ENCODE results near the gene ZNF32. TPM values are rescaled to one million over a fixed set of nuclear protein-coding genes. Genes with fewer than 3 reads are reported as not detected.
A peak's percentile ranks its signal among the peaks of the same experiment; 100 is the strongest.

ZNF32 gene
- total RNA-seq, 4 donors from 2014 or later = 54.8 to 77.7 (median 57.4) TPM

DNA sequence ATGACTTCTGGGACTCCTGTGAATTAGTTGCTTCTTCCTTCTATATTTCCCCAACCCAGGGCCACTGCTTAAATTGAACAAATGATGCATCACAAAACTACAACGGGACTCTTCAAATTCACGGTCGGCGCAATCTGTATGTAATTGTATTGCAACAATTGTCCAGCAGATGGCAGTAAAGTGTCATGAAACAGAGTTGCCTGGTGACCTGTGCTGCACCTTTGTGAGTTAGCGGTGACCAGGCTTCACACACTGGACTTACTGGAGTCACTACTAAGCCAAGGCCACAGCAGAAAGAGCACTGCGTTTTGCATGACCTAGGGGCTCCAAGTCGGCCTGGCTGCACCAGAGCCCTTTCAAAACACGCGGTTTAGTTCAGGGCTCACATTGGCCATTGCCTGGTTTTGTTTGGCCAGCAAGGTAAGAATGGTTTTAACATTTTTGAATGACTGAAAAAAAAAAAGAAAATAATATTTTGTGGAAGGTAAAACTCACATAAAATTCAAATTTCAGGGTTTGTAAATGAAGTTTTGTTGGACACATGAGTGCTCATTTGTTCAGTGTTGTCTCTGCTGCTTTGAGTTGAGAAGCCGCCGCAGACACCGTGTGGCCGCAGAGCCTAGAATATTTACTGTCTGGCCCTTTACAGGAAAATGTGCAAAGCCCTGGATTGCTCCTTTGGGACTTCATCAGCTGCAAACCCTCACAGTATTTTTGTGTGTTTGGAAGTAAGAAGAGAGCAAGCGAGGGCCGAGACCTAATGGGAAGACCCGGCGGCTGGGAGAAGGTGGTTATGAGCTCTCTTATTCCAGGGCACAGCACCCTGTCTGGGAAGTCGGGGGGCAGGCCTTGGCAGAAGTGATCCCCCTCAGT lies 23.2 kb upstream of the ZNF32 start:
- Histone ChIP-seq H3K9me3 (peaks cover 0 to 5% (median 0%) of the 10 kb centered on the region in 4 donors), H3K4me1 (peaks cover 5 to 35% (median 29%) of the 10 kb centered on the region in 4 donors), H3K4me3 (no peak overlapping the region), H3K36me3 (no peaks in the 10 kb centered on the region), H3K27me3 (peaks cover 0 to 43% (median 8%) of the 10 kb centered on the region in 4 donors), H3K27ac (replicated peaks in 1 of 4) (no peak overlapping the region)
- TF ChIP-seq, protein P1, sequence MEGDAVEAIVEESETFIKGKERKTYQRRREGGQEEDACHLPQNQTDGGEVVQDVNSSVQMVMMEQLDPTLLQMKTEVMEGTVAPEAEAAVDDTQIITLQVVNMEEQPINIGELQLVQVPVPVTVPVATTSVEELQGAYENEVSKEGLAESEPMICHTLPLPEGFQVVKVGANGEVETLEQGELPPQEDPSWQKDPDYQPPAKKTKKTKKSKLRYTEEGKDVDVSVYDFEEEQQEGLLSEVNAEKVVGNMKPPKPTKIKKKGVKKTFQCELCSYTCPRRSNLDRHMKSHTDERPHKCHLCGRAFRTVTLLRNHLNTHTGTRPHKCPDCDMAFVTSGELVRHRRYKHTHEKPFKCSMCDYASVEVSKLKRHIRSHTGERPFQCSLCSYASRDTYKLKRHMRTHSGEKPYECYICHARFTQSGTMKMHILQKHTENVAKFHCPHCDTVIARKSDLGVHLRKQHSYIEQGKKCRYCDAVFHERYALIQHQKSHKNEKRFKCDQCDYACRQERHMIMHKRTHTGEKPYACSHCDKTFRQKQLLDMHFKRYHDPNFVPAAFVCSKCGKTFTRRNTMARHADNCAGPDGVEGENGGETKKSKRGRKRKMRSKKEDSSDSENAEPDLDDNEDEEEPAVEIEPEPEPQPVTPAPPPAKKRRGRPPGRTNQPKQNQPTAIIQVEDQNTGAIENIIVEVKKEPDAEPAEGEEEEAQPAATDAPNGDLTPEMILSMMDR (IDR thresholded peaks at IDR 0.05) = peak; percentile 79 to 86 (median 82)
- no peak for TF ChIP-seq POLR2A (IDR thresholded peaks at IDR 0.05; ENCODE audit: low read depth)
- WGBS = 50% methylated on average over 17 of the region's 18 CpGs
- DNase-seq (ENCODE audit: extremely low spot score) = no peak
- intact Hi-C loops (cut with DNase I) = loop anchor here (1.0 to 5.0 kb wide), 3 partner anchors 640 to 1190 kb away; no protein-coding TSS in a partner anchor

DNA sequence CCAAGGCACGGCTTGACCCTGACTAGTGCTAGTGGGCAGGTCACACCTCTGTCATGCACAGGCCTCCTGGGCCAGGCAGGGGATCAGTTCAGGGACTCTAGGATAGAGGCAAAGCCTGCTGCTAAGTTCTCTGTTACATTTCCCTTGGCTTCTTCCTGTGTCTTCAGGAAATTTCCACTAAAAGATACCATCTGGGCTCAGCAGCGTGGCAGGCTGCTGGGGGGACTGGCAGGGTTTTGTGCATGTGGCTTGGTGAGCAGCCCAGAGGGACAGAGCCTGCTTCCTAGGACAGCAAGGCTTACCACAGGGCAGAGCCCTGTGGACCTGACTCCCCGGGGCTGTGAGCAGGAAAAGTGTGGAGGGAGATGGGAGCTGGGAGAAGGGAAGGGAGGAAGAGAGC lies 20.7 kb upstream of the ZNF32 start:
- intact Hi-C loops (cut with DNase I) = no loop called here
- Histone ChIP-seq H3K4me1 (peaks cover under 1 to 24% (median 17%) of the 10 kb centered on the region in 4 donors), H3K27me3 (peaks cover 0 to 49% (median 8%) of the 10 kb centered on the region in 4 donors), H3K27ac (replicated peaks in 1 of 4) (no peak overlapping the region), H3K36me3 (no peaks in the 10 kb centered on the region), H3K4me3 (no peak overlapping the region), H3K9me3 (no peaks in the 10 kb centered on the region)
- TF ChIP-seq EP300 (IDR thresholded peaks at IDR 0.05) (no peak), POLR2A (IDR thresholded peaks at IDR 0.05; ENCODE audit: low read depth) (no peak), POLR2AphosphoS5 (IDR thresholded peaks at IDR 0.05) (no peak)
- TF ChIP-seq, protein P1 (IDR thresholded peaks at IDR 0.05) = no peak
- no peak for DNase-seq (ENCODE audit: extremely low spot score)
- 91% methylated on average over 3 of the region's 3 CpGs for WGBS

DNA sequence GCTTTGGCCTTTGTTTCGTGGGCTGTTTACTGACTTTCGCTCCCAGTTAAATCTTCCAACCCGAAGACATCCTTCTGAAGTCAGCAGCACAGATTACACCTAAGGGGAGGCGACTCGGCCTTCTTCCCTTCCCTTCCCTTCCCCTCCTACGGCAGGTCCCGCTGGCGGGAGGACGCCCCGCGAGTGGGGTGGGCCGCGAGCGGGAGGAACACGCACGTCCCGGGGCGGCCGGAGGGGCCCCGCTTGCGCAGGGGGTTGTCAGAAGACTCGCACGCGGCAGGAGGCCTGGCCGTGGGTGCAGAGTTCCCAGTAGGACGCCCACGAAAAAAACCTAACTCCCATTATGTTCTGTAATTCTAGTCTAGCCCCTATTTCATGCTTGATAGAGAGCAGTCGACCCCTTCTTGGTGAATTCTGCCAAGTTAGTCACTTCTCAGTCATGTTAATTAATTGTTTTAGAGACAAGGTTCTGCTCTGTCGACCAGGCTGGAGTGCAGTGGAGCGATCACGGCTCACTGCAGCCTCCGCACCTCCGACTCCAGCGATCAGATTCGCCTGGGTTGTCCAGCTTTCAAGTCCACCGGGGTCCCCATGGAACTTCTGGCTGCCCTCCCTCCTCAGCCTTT lies 19.2 kb upstream of the ZNF32 start:
- Histone ChIP-seq H3K9me3 (no peaks in the 10 kb centered on the region), H3K4me1 (peaks cover 0 to 14% (median 10%) of the 10 kb centered on the region in 4 donors), H3K27me3 (peaks cover 0 to 49% (median 8%) of the 10 kb centered on the region in 4 donors), H3K36me3 (no peaks in the 10 kb centered on the region), H3K27ac (replicated peaks in 1 of 4) (no peak overlapping the region), H3K4me3 (peak overlapping the region; percentile 14 to 42 (median 39))
- intact Hi-C loops (cut with DNase I) = no loop called here
- 85% methylated on average over 26 of the region's 36 CpGs for WGBS
- TF ChIP-seq POLR2A (IDR thresholded peaks at IDR 0.05; ENCODE audit: low read depth) = no peak
- TF ChIP-seq EP300 (IDR thresholded peaks at IDR 0.05) = no peak
- TF ChIP-seq, protein P1 (IDR thresholded peaks at IDR 0.05) = no peak
- no peak for TF ChIP-seq POLR2AphosphoS5 (IDR thresholded peaks at IDR 0.05)
- DNase-seq (ENCODE audit: extremely low spot score) = no peak

DNA sequence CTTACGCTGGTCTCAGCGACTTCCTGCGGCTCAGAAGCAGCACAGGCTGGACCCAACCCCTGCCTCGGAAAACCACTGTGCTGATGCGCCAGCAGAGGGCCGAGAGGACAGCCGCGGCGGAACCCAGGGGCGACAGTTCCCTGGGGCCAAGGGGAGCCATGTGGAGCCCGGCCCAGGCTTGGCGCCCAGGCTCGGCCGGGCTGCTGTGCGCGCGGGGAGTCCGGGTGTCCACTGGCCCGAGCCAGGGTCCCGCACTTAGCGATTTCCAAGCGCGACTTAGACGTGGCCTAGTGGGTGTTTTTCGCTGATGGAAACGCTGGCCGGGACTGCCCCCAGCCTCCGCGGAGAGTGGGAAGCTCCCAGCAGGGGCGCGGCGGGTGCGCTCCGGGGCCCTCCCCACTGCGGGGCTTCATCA lies 18.6 kb upstream of the ZNF32 start:
- no peak for TF ChIP-seq POLR2A (IDR thresholded peaks at IDR 0.05; ENCODE audit: low read depth)
- TF ChIP-seq, protein P1 (IDR thresholded peaks at IDR 0.05) = peak in 2 of 3 experiments; percentile 9 to 36
- 12% methylated on average over 5 of the region's 35 CpGs for WGBS
- peaks cover 0 to 49% (median 8%) of the 10 kb centered on the region in 4 donors for H3K27me3 ChIP-seq
- intact Hi-C loops (cut with DNase I) = no loop called here
- DNase-seq (ENCODE audit: extremely low spot score) = no peak
- H3K27ac ChIP-seq (replicated peaks in 1 of 4) = no peak overlapping the region
- H3K4me1 ChIP-seq = peaks cover 0 to 14% (median 10%) of the 10 kb centered on the region in 4 donors
- peak overlapping the region; percentile 14 to 42 (median 39) for H3K4me3 ChIP-seq
- H3K36me3 ChIP-seq = no peaks in the 10 kb centered on the region
- no peaks in the 10 kb centered on the region for H3K9me3 ChIP-seq
